HepG2 (cell line): ENCODE data around the gene DTD2. TPM values are rescaled to one million over a fixed set of nuclear protein-coding genes. Genes with fewer than 3 reads are reported as not detected.

ENCODE experiments used
- ATAC-seq: fragments of 200-7000 bp; cut with Tn5 transposase; 3 replicates; pipeline ENCODE4 v1.9.1; 2020; ENCODE audit warnings: mild to moderate bottlenecking, moderate library complexity
- BruUV-seq: library from RNA; stranded (reverse); fragments of 400-500 nt; replicated peaks from 2 replicates; lab custom pipeline; 2021; lab: Mats Ljungman, UMichigan
- CTCF ChIA-PET: fragments of 300-600 bp; formaldehyde crosslinking; extraction: SDS; loops from one replicate; lab custom pipeline; 2021; ENCODE audit warnings: low total read pairs, inconsistent platforms, low intra/inter-chr PET ratio; lab: Yijun Ruan, JAX
- POLR2A ChIA-PET: fragments of 350-600 bp; sonication (Branson Sonifier 250); formaldehyde crosslinking; loops from one replicate; lab custom pipeline; 2020; ENCODE audit warnings: antibody characterized with exemption, inconsistent platforms; lab: Yijun Ruan, JAX
- DNase-seq: peaks from one replicate; pipeline ENCODE4 v3.0.0-alpha.2; 2015; ENCODE audit warnings: low spot score
- FAIRE-seq: peaks from 3 replicates; lab custom pipeline; 2011; peaks lifted over from hg19 to GRCh38; lab: Jason Lieb, UNC
- H2AFZ ChIP-seq: one replicate; pipeline ENCODE4 v1.6.1; 2011; ENCODE audit warnings: low read length, inconsistent platforms
- H3K27ac ChIP-seq: fragments of 300-600 bp; 3 replicates; pipeline ENCODE4 v1.8.0; 2011; ENCODE audit warnings: mixed run types, mild to moderate bottlenecking, mixed read lengths, low read length, inconsistent platforms; ENCODE audit not compliant: insufficient read depth; ENCODE audit errors: extremely low read length
- H3K27me3 ChIP-seq, 2 experiments: fragments of 200-600 bp in 1 of 2; 2 replicates in 1 of 2; 3 replicates in 1 of 2; pipeline versions ENCODE4 v1.6.0 to v1.8.0; 2011; ENCODE audit warnings: low read length in 2 of 2, mild to moderate bottlenecking in 2 of 2, moderate library complexity in 2 of 2, inconsistent platforms in 1 of 2; ENCODE audit not compliant: insufficient read depth in 2 of 2, control insufficient read depth in 1 of 2
- H3K36me3 ChIP-seq, 2 experiments: fragments of 200-600 bp in 1 of 2; replicated peaks in 1 of 2; 2 replicates in 1 of 2; 3 replicates in 1 of 2; pipeline versions ENCODE4 v1.5.1 to v1.8.0; 2011; ENCODE audit warnings: low read length in 2 of 2, inconsistent platforms in 1 of 2; ENCODE audit not compliant: insufficient read depth in 2 of 2, control insufficient read depth in 1 of 2
- H3K4me1 ChIP-seq: 2 replicates; pipeline ENCODE4 v1.5.1; 2012; ENCODE audit warnings: low read length, inconsistent platforms; ENCODE audit not compliant: insufficient read depth
- H3K4me2 ChIP-seq: 2 replicates; pipeline ENCODE4 v1.6.0; 2011; ENCODE audit warnings: low read depth, low read length, inconsistent platforms
- H3K4me3 ChIP-seq, 3 experiments: fragments of 200-600 bp in 1 of 3; sonication (generic), shearing (Covaris generic) in 1 of 3; replicated peaks in 1 of 3; 2 replicates each; pipeline ENCODE4 v1.5.1; 2011 to 2016; ENCODE audit warnings: low read length in 3 of 3, inconsistent platforms in 2 of 3, low read depth in 2 of 3, mild to moderate bottlenecking in 2 of 3, control low read depth in 1 of 3, mixed read lengths in 1 of 3; ENCODE audit not compliant: insufficient read depth in 1 of 3
- H3K79me2 ChIP-seq: one replicate; pipeline ENCODE4 v1.6.1; 2011; ENCODE audit warnings: low read length, inconsistent platforms; ENCODE audit not compliant: insufficient read depth
- H3K9ac ChIP-seq: 2 replicates; pipeline ENCODE4 v1.6.0; 2011; ENCODE audit warnings: mild to moderate bottlenecking, low read depth, low read length, inconsistent platforms; ENCODE audit not compliant: insufficient read depth
- H3K9me3 ChIP-seq: 2 replicates; pipeline ENCODE4 v1.5.1; 2012; ENCODE audit warnings: mild to moderate bottlenecking, low read length
- H4K20me1 ChIP-seq: 2 replicates; pipeline ENCODE4 v1.6.0; 2011; ENCODE audit warnings: inconsistent platforms, mild to moderate bottlenecking, low read length, moderate library complexity; ENCODE audit not compliant: insufficient read depth
- ATF1 ChIP-seq: IDR thresholded peaks from 2 replicates; pipeline ENCODE4 v1.6.1; 2016; ENCODE audit warnings: mild to moderate bottlenecking, control low read depth
- GTF3A ChIP-seq: sonication (generic); formaldehyde crosslinking; conservative IDR thresholded peaks from 2 replicates; pipeline ENCODE4 v1.4.0; 2020; ENCODE audit warnings: mild to moderate bottlenecking, missing genetic modification reagents
- MTERF4 ChIP-seq: sonication (generic); formaldehyde crosslinking; IDR thresholded peaks from 2 replicates; pipeline ENCODE4 v1.8.0; 2023; ENCODE audit warnings: mild to moderate bottlenecking, missing genetic modification reagents
- RFXAP ChIP-seq: sonication (generic); formaldehyde crosslinking; IDR thresholded peaks from 2 replicates; pipeline ENCODE4 v1.4.0; 2020; ENCODE audit warnings: missing genetic modification reagents, borderline replicate concordance
- ZBTB14 ChIP-seq: sonication (generic); formaldehyde crosslinking; IDR thresholded peaks from 2 replicates; pipeline ENCODE4 v1.4.0; 2020; ENCODE audit warnings: missing genetic modification reagents
- ZMYM2 ChIP-seq: sonication (generic); formaldehyde crosslinking; IDR thresholded peaks from 2 replicates; pipeline ENCODE4 v1.8.0; 2022; ENCODE audit warnings: mild to moderate bottlenecking, missing genetic modification reagents
- ZNF33B ChIP-seq: sonication (generic); formaldehyde crosslinking; IDR thresholded peaks from 2 replicates; pipeline ENCODE4 v1.5.1; 2020; ENCODE audit warnings: mild to moderate bottlenecking, missing genetic modification reagents
- WGBS: methylation state at CpG from one replicate; pipeline ENCODE4 v1.1.6; 2017; ENCODE audit warnings: low lambda C conversion rate; 5-methylcytosine and 5-hydroxymethylcytosine counted together
- in situ Hi-C: cut with HindIII; loops from 2 replicates; pipeline ENCODE4 v1.10.0; 2017; ENCODE audit warnings: low pct_unique_long_range_greater_than_20kb; ENCODE audit not compliant: extremely low pct_ligation_motif_present
- intact Hi-C: fragments of 100-400 bp; cut with micrococcal nuclease; formaldehyde crosslinking; loops from one replicate; pipeline ENCODE4 v1.10.0; 2022; ENCODE audit not compliant: unreplicated experiment
- polyA plus RNA-seq, 8 experiments: library from polyadenylated mRNA; depleted of rRNA in 3 of 8; stranded (reverse) in 7 of 8; unstranded in 1 of 8; fragments of >200 nt; fragmentation: Illumina TruSeq in 4 of 8; extraction: Trizol in 4 of 8; gene quantifications; 2 replicates each; pipeline versions ENCODE4 v1.2.1 to v1.2.3, GENCODE V29; 2011 to 2016; ENCODE audit warnings: low read depth in 4 of 8, missing spikeins in 1 of 8, mixed read lengths in 1 of 8; ENCODE audit not compliant: insufficient read depth in 1 of 8
- total RNA-seq, 5 experiments: library from RNA; depleted of rRNA; stranded (reverse); fragments of >200 nt; fragmentation: Illumina TruSeq; extraction: Trizol; gene quantifications; 2 replicates each; pipeline ENCODE4 v1.2.3, GENCODE V29; 2016; ENCODE audit warnings: low read depth in 1 of 5
- TF ChIP-seq, protein P1 (sequence below): sonication (generic); formaldehyde crosslinking; IDR thresholded peaks from 2 replicates; pipeline ENCODE4 v1.5.1; 2020; ENCODE audit warnings: mild to moderate bottlenecking, missing genetic modification reagents

The DTD2 gene
- total and polyA plus RNA-seq, 2 of the 13 experiments (the other 11 are each of a cell fraction or from before 2014, with no cell fraction given): 22.3 to 49.8 TPM

DNA sequence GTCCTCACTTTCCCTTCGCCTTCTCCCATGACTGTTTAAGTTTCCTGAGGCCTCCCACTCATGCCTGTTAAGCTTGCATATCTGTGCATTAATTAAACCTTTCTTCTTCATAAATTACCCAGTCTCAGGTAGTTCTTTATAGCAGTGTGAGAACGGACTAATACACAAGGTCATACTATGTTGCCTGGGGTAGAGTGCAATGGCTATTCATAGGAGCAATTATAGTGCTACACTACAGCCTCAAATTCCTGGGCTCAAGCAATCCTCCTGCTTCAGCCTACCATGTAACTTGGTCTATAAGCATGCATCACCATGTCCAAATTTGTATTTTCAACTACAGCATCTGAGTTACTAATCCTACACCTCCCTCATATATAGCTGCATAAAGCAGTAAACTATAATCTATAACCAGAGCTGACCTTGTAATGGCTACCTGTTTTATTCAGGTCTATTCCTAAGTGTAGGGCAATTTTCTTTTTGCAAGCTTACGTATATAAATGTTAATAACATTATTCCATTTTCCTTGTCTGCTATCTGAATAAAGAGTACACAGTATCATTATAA, 55.9 kb downstream of the DTD2 start:
- FAIRE-seq (no peak), DNase-seq (no peak), ATAC-seq (no peak)
- Histone ChIP-seq H2AFZ (no peak overlapping the region), H4K20me1 (no peaks in the 10 kb centered on the region), H3K36me3 (peaks cover 5 to 39% of the 10 kb centered on the region in 2 experiments), H3K27me3 (no peaks in the 10 kb centered on the region), H3K9me3 (no peaks in the 10 kb centered on the region), H3K4me3 (no peak overlapping the region), H3K4me1 (peaks cover 2% of the 10 kb centered on the region), H3K9ac (no peak overlapping the region), H3K79me2 (peaks cover 10% of the 10 kb centered on the region), H3K4me2 (no peak overlapping the region), H3K27ac (no peak overlapping the region)
- in situ Hi-C loops: no loop called here
- no TSS peak for BruUV-seq
- ChIA-PET CTCF (no interaction called here), POLR2A (interaction anchor here (2.4 kb wide), 1 partner anchor 18 kb away, joined by 22 read pairs; the partner anchor contains the start of gene HEATR5A)
- TF ChIP-seq ZMYM2 (CRISPR knock-in tag) (no peak), GTF3A (CRISPR knock-in tag) (no peak), ZNF33B (CRISPR knock-in tag) (no peak), ZBTB14 (CRISPR knock-in tag) (no peak), ATF1 (no peak), MTERF4 (CRISPR knock-in tag) (no peak), RFXAP (no peak)
- TF ChIP-seq, protein P1, sequence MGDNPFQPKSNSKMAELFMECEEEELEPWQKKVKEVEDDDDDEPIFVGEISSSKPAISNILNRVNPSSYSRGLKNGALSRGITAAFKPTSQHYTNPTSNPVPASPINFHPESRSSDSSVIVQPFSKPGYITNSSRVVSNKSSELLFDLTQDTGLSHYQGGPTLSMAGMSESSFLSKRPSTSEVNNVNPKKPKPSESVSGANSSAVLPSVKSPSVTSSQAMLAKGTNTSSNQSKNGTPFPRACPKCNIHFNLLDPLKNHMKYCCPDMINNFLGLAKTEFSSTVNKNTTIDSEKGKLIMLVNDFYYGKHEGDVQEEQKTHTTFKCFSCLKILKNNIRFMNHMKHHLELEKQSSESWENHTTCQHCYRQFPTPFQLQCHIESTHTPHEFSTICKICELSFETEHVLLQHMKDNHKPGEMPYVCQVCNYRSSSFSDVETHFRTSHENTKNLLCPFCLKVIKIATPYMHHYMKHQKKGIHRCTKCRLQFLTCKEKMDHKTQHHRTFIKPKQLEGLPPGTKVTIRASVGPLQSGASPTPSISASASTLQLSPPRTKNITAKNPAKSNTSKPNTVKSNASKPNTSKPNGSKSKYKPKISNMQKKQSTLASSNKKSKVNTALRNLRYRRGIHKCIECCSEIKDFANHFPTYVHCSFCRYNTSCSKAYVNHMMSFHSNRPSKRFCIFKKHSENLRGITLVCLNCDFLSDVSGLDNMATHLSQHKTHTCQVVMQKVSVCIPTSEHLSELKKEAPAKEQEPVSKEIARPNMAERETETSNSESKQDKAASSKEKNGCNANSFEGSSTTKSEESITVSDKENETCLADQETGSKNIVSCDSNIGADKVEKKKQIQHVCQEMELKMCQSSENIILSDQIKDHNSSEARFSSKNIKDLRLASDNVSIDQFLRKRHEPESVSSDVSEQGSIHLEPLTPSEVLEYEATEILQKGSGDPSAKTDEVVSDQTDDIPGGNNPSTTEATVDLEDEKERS: no peak
- WGBS: 97% methylated on average over 3 of the region's 3 CpGs
- intact Hi-C loops: no loop called here
